Smooth muscle cell (in vitro differentiated cells): ENCODE measurements around the gene MYO3B. TPM values are rescaled to one million over a fixed set of nuclear protein-coding genes. Genes with fewer than 3 reads are reported as not detected.

Experiments used
- DNase-seq: peaks from one replicate; lab custom pipeline; 2025; ENCODE audit not compliant: unreplicated experiment; lab: John Stamatoyannopoulos, UW
- H2AFZ ChIP-seq: fragments of 200-600 bp; sonication (generic); 2 replicates; pipeline ENCODE4 v1.6.0; 2016; ENCODE audit warnings: antibody characterized with exemption, low read depth, mild to moderate bottlenecking
- H3F3A ChIP-seq: fragments of 200-600 bp; sonication (generic); 2 replicates; pipeline ENCODE4 v1.6.0; 2017; ENCODE audit warnings: antibody characterized with exemption, low read depth
- H3K27ac ChIP-seq: fragments of 200-600 bp; sonication (generic); 2 replicates; pipeline ENCODE4 v1.5.1; 2016; ENCODE audit warnings: low read depth, mild to moderate bottlenecking
- H3K27me3 ChIP-seq: fragments of 200-600 bp; sonication (generic); 2 replicates; pipeline ENCODE4 v1.6.1; 2016; ENCODE audit warnings: low read depth, mild to moderate bottlenecking
- H3K36me3 ChIP-seq: fragments of 200-600 bp; sonication (generic); 2 replicates; pipeline ENCODE4 v1.5.1; 2016; ENCODE audit warnings: low read depth
- H3K4me1 ChIP-seq: fragments of 200-600 bp; sonication (generic); 2 replicates; pipeline ENCODE4 v1.5.1; 2016; ENCODE audit warnings: low read depth
- H3K4me2 ChIP-seq: fragments of 200-600 bp; sonication (generic); 2 replicates; pipeline ENCODE4 v1.6.0; 2016; ENCODE audit warnings: mild to moderate bottlenecking
- H3K4me3 ChIP-seq: fragments of 200-600 bp; sonication (generic); 2 replicates; pipeline ENCODE4 v1.5.1; 2016; ENCODE audit warnings: mild to moderate bottlenecking
- H3K79me2 ChIP-seq: fragments of 200-600 bp; sonication (generic); 2 replicates; pipeline ENCODE4 v1.6.0; 2016; ENCODE audit warnings: low read depth, mild to moderate bottlenecking
- H3K9ac ChIP-seq: fragments of 200-600 bp; sonication (generic); 2 replicates; pipeline ENCODE4 v1.6.0; 2016; ENCODE audit warnings: low read depth
- H3K9me3 ChIP-seq: fragments of 200-600 bp; sonication (generic); replicated peaks from 2 replicates; pipeline ENCODE4 v1.5.1; 2016; ENCODE audit warnings: low read depth
- H4K20me1 ChIP-seq: fragments of 200-600 bp; sonication (generic); 2 replicates; pipeline ENCODE4 v1.6.0; 2016; ENCODE audit warnings: low read depth
- WGBS: methylation state at CpG from one replicate; pipeline ENCODE4 v1.1.7; 2016; ENCODE audit warnings: low lambda C conversion rate; 5-methylcytosine and 5-hydroxymethylcytosine counted together
- polyA plus RNA-seq: library from polyadenylated mRNA; unstranded; fragments of >200 nt; fragmentation: Nextera tagmentation; extraction: Ambion mirVana; gene quantifications from 2 replicates; pipeline ENCODE4 v1.2.1, GENCODE V29; 2016
- total RNA-seq: library from RNA; depleted of rRNA; stranded (reverse); fragments of >200 nt; gene quantifications from 2 replicates; pipeline ENCODE4 v1.2.3, GENCODE V29; 2014
- TF ChIP-seq, protein P1 (sequence below): fragments of 200-600 bp; sonication (generic); IDR thresholded peaks from 2 replicates; pipeline ENCODE4 v1.5.1; 2017; ENCODE audit warnings: borderline replicate concordance, mild to moderate bottlenecking, antibody characterized with exemption; ENCODE audit not compliant: insufficient read depth, poor library complexity, severe bottlenecking

The MYO3B gene
- total and polyA plus RNA-seq, 2 experiments from 2014 or later = 0.47 to 3.1 TPM

DNA sequence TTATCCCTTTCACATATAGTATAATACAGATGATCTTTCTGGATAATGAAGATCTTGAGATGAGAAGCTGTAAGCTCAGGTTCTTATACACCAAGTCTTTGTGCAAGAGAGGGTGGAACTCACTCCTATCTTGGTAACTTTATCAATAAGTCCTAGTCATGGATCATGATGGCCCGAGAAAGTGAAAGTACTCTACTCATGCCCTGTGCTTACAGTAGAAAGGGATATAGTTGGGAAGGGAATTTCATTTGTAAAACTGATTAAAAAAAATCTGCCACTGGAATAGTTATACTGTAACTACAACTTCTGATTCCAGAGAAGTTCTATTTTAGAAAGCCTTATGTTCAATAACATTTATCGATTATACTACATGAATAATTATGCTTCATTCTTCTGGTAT is 51.8 kb downstream of the MYO3B start:
- H3K79me2 ChIP-seq = no peaks in the 10 kb centered on the region
- DNase-seq = no peak
- no peaks in the 10 kb centered on the region for H4K20me1 ChIP-seq
- TF ChIP-seq, protein P1, sequence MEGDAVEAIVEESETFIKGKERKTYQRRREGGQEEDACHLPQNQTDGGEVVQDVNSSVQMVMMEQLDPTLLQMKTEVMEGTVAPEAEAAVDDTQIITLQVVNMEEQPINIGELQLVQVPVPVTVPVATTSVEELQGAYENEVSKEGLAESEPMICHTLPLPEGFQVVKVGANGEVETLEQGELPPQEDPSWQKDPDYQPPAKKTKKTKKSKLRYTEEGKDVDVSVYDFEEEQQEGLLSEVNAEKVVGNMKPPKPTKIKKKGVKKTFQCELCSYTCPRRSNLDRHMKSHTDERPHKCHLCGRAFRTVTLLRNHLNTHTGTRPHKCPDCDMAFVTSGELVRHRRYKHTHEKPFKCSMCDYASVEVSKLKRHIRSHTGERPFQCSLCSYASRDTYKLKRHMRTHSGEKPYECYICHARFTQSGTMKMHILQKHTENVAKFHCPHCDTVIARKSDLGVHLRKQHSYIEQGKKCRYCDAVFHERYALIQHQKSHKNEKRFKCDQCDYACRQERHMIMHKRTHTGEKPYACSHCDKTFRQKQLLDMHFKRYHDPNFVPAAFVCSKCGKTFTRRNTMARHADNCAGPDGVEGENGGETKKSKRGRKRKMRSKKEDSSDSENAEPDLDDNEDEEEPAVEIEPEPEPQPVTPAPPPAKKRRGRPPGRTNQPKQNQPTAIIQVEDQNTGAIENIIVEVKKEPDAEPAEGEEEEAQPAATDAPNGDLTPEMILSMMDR = no peak
- no peak overlapping the region for H3K4me3 ChIP-seq
- no peaks in the 10 kb centered on the region for H3K9me3 ChIP-seq
- no peak overlapping the region for H3K4me2 ChIP-seq
- H3K9ac ChIP-seq = no peak overlapping the region
- H2AFZ ChIP-seq = no peak overlapping the region
- H3K36me3 ChIP-seq = no peaks in the 10 kb centered on the region
- peaks cover 2% of the 10 kb centered on the region for H3F3A ChIP-seq
- no peak overlapping the region for H3K27ac ChIP-seq
- 79% methylated on average over 2 of the region's 2 CpGs for WGBS
- no peaks in the 10 kb centered on the region for H3K27me3 ChIP-seq
- H3K4me1 ChIP-seq = no peaks in the 10 kb centered on the region

DNA sequence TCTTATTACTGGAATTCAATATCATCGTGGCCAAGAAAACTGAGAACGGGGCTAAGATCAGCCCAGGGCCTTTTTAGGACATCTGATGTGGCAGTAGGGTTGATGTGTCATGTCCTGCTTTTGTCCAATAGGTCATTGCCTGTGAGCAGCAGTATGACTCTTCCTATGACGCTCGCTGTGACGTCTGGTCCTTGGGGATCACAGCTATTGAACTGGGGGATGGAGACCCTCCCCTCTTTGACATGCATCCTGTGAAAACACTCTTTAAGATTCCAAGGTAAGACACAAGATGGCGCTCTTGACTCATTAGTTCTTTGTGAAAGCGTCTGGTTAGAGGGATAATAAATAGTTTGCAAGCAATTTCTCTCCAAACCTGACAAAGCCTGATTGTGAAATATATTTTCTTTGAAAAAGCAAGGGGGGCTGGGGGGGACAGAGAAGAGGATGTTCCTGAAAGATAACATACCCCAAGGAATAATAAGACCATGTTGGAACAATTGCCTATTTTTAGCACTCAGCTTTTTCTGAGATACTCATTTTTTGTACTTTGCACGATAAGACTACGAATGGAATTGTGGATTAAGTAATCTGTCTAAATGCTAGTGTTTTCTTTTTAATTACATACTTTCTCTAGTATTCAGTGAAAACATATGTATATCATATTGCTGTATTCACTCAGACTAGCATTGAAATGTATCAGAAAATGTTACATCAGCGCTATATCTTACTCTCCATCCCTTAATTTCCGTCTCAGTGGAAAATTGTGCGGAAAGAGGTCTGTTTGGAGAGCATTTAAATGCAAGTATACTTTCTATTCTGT is 58.1 kb downstream of the MYO3B start:
- no peaks in the 10 kb centered on the region for H3K79me2 ChIP-seq
- H2AFZ ChIP-seq = no peak overlapping the region
- no peaks in the 10 kb centered on the region for H3K27me3 ChIP-seq
- no peaks in the 10 kb centered on the region for H3K36me3 ChIP-seq
- no peak overlapping the region for H3K9ac ChIP-seq
- H3K4me3 ChIP-seq = no peak overlapping the region
- 54% methylated on average over 12 of the region's 12 CpGs for WGBS
- no peak overlapping the region for H3K27ac ChIP-seq
- DNase-seq = no peak
- no peak overlapping the region for H3K4me2 ChIP-seq
- no peaks in the 10 kb centered on the region for H3K4me1 ChIP-seq
- TF ChIP-seq, protein P1 = peak; percentile 65
- no peaks in the 10 kb centered on the region for H3F3A ChIP-seq
- H3K9me3 ChIP-seq = no peaks in the 10 kb centered on the region
- H4K20me1 ChIP-seq = no peaks in the 10 kb centered on the region

DNA sequence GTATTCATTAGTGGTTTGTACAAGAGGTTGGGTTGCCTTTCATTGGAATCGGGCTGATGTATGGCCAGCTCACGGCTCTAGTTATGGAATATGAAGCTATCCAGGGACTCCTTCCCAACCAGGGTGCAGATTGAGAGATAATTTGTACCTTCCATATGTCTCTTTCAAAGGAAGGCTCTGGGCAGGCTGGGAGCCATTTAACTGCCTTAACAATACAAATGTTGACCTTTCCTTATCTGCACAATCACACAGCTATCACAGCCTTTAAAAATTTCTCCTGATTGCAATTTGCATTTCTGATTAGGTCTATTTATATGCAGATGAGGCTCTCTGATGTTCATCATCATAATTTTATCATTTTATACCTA is 58.7 kb downstream of the MYO3B start:
- no peaks in the 10 kb centered on the region for H3K36me3 ChIP-seq
- H3K4me2 ChIP-seq = no peak overlapping the region
- H4K20me1 ChIP-seq = no peaks in the 10 kb centered on the region
- H3K27ac ChIP-seq = no peak overlapping the region
- no peaks in the 10 kb centered on the region for H3K79me2 ChIP-seq
- no peaks in the 10 kb centered on the region for H3F3A ChIP-seq
- no peak for DNase-seq
- WGBS = 81% methylated on average over 2 of the region's 2 CpGs
- no peak overlapping the region for H2AFZ ChIP-seq
- TF ChIP-seq, protein P1 = no peak
- H3K4me3 ChIP-seq = no peak overlapping the region
- no peaks in the 10 kb centered on the region for H3K9me3 ChIP-seq
- H3K27me3 ChIP-seq = no peaks in the 10 kb centered on the region
- H3K9ac ChIP-seq = no peak overlapping the region
- no peaks in the 10 kb centered on the region for H3K4me1 ChIP-seq
